Measurements from ENCODE around the gene KCNT2. TPM values are rescaled to one million over a fixed set of nuclear protein-coding genes. Genes with fewer than 3 reads are reported as not detected.
A peak's percentile ranks its signal among the peaks of the same experiment; 100 is the strongest.

The KCNT2 gene
- total RNA-seq, 4 donors from 2014 or later = 3.7 to 18.5 (median 6.5) TPM

- H3K9me3 ChIP-seq = no peaks in the 10 kb centered on the region
- 74 to 78% methylated on average over 2 of the region's 2 CpGs for WGBS, 2 donors
- no peaks in the 10 kb centered on the region for H3K27me3 ChIP-seq
- H3K27ac ChIP-seq = peak overlapping the region in 2 of 3 donors; percentile 92 to 97
- no peaks in the 10 kb centered on the region for H3K36me3 ChIP-seq
- TF ChIP-seq, protein P1, sequence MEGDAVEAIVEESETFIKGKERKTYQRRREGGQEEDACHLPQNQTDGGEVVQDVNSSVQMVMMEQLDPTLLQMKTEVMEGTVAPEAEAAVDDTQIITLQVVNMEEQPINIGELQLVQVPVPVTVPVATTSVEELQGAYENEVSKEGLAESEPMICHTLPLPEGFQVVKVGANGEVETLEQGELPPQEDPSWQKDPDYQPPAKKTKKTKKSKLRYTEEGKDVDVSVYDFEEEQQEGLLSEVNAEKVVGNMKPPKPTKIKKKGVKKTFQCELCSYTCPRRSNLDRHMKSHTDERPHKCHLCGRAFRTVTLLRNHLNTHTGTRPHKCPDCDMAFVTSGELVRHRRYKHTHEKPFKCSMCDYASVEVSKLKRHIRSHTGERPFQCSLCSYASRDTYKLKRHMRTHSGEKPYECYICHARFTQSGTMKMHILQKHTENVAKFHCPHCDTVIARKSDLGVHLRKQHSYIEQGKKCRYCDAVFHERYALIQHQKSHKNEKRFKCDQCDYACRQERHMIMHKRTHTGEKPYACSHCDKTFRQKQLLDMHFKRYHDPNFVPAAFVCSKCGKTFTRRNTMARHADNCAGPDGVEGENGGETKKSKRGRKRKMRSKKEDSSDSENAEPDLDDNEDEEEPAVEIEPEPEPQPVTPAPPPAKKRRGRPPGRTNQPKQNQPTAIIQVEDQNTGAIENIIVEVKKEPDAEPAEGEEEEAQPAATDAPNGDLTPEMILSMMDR (IDR thresholded peaks at IDR 0.05) = no peak
- TF ChIP-seq POLR2A (IDR thresholded peaks at IDR 0.05) = no peak
- DNase-seq = no peak
- no peak overlapping the region for H3K4me3 ChIP-seq (replicated peaks in 1 of 3)
- peaks cover 27 to 32% of the 10 kb centered on the region in 2 donors for H3K4me1 ChIP-seq
- intact Hi-C loops (cut with DNase I) = no loop called here
Observed at GRCh38 chr1:196405839-196406238, 202.4 kb downstream of the KCNT2 start.

DNA sequence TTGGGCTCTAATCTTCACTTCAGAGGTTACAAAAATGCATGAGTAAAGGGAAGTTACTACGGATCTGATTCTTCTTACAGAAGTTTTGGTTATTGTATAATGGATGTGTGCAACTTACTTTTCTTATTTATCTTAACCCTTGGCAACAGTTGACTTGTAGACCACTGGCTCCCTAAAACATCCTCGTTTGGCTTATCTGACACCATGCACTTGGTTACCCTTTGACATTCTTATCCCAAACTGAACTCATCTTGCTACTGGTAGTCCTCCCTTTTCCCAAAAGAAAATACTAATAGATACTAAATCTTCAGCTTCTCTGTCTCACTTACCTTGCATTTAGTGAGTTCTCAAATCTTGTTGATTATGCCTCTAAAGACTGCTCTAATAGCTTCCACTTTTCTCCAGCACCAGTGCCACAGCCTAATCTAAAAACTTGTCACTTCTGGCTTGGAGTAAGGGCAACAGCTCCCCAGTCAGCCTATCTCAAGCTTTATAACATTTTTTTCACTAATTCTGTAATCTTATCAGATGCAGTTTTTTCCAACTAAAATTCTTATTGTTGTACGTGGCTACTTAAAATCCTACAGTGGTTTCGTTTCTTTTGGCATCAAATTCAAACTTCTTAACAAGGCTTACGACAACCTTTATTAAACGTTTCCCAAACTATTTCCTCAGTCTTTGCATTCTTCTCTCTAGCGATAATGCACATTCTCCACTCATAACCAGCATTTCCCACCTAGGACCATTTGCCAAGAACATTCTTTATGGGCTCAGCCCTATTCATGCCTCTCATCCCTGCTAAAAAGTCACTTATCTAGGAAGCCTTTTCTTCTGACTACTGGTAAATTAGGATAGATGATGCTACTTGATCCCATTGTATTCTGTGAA, 204.2 kb downstream of the KCNT2 start:
- Histone ChIP-seq H3K4me3 (replicated peaks in 1 of 3) (no peak overlapping the region), H3K9me3 (no peaks in the 10 kb centered on the region), H3K4me1 (peaks cover 25 to 30% of the 10 kb centered on the region in 2 donors), H3K36me3 (no peaks in the 10 kb centered on the region), H3K27me3 (no peaks in the 10 kb centered on the region), H3K27ac (peak overlapping the region; percentile 17 to 36 (median 34))
- WGBS, 2 donors = 72 to 79% methylated on average over 7 of the region's 7 CpGs
- no peak for DNase-seq
- intact Hi-C loops (cut with DNase I) = no loop called here
- no peak for TF ChIP-seq POLR2A (IDR thresholded peaks at IDR 0.05)
- TF ChIP-seq, protein P1 (IDR thresholded peaks at IDR 0.05) = no peak

GRCh38 chr1:196401891-196402290, 206.3 kb downstream of the KCNT2 start:
- Histone ChIP-seq H3K36me3 (no peaks in the 10 kb centered on the region), H3K27ac (peak overlapping the region; percentile 41 to 63 (median 54)), H3K27me3 (no peaks in the 10 kb centered on the region), H3K4me3 (replicated peaks in 1 of 3) (no peak overlapping the region), H3K9me3 (no peaks in the 10 kb centered on the region), H3K4me1 (peaks cover 13 to 15% of the 10 kb centered on the region in 2 donors)
- TF ChIP-seq, protein P1 (IDR thresholded peaks at IDR 0.05) = no peak
- no peak for TF ChIP-seq POLR2A (IDR thresholded peaks at IDR 0.05)
- intact Hi-C loops (cut with DNase I) = no loop called here
- no peak for DNase-seq

- 53 to 65% methylated on average over 1 of the region's 1 CpG for WGBS, 2 donors
- peaks cover 8 to 10% of the 10 kb centered on the region in 2 donors for H3K4me1 ChIP-seq
- no peaks in the 10 kb centered on the region for H3K9me3 ChIP-seq
- no peak for TF ChIP-seq POLR2A (IDR thresholded peaks at IDR 0.05)
- TF ChIP-seq, protein P1 (IDR thresholded peaks at IDR 0.05) = no peak
- H3K27ac ChIP-seq = peak overlapping the region; percentile 41 to 63 (median 54)
- H3K4me3 ChIP-seq (replicated peaks in 1 of 3) = no peak overlapping the region
- H3K36me3 ChIP-seq = no peaks in the 10 kb centered on the region
- H3K27me3 ChIP-seq = no peaks in the 10 kb centered on the region
- no peak for DNase-seq
- intact Hi-C loops (cut with DNase I) = no loop called here
Observed at GRCh38 chr1:196401452-196401833, 206.8 kb downstream of the KCNT2 start.

Measured in thyroid gland (tissue), 4 donors.